Activated CD4-positive, CD25-positive, alpha-beta regulatory T cell treated with anti-CD3 and anti-CD28 coated beads, Interleukin-2, amount 50 U/mL, for 24 hours (primary cell): ENCODE measurements around the gene TSPAN11.
"Not testable (repeated sequence)": the region's sequence is repeated elsewhere in the genome, so short reads cannot be mapped to it uniquely, and the experiment has no call there.

ENCODE experiments used
- ATAC-seq, 2 donors: fragments of 150-1000 bp; cut with Tn5 transposase; one replicate each; pipeline ENCODE4 v1.10.0; 2021; ENCODE audit warnings: mild to moderate bottlenecking in 1 of 2, moderate library complexity in 1 of 2

Gene TSPAN11, protein sequence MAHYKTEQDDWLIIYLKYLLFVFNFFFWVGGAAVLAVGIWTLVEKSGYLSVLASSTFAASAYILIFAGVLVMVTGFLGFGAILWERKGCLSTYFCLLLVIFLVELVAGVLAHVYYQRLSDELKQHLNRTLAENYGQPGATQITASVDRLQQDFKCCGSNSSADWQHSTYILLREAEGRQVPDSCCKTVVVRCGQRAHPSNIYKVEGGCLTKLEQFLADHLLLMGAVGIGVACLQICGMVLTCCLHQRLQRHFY

DNA sequence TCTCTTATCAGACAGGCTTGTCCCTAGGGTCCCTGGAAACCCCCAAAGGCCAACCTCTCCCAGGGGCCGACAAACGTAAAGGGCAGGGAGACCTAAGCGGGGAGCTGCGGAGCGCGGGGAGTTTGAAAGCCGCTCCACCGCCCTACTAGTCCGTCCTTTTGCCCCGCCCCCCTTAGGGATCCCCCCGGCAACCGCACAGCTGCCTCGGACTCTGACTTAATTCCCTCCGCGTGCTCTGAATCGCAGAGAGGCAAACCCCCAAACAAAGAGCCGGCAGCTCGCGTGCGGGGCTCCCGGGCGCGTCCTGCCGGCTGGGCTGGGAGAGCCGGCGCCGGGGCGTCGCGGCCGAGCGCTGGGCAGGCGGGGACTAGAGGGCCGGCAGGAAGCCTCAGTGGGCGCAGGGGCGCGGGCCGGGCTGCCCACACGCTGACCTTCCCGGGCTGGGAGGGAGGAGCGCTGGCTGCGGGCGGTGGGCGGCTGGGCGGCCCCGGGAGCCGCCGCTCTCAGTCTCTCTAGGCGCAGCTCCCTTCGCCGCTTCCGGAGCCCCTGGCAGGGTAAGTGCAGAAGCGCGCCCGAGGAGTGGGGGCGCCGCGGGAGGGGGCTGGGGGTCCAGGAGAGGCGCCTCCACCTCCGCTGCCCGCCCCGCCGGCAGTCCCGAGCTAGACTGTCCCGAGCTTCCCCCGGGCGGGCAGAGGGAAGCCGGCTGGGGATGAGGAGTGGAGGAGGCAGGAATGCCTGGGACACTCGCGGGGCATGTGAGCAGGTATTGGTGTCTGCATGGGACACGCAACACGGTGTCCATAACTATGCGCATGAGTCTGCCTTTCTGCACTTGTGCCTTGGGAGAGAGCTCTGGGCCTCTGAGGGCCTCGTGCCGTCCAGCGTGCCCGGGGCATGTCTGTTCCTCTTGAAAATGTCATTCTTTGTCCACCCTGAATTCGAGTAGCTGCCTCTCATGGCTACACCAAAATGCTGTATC, at the start of gene TSPAN11:
TSS of gene TSPAN11 (plus strand) at position 506 of the 979 bp plus-strand sequence. CDS start 27,244 bp downstream, outside the sequence.
- ATAC-seq, result no peak

DNA sequence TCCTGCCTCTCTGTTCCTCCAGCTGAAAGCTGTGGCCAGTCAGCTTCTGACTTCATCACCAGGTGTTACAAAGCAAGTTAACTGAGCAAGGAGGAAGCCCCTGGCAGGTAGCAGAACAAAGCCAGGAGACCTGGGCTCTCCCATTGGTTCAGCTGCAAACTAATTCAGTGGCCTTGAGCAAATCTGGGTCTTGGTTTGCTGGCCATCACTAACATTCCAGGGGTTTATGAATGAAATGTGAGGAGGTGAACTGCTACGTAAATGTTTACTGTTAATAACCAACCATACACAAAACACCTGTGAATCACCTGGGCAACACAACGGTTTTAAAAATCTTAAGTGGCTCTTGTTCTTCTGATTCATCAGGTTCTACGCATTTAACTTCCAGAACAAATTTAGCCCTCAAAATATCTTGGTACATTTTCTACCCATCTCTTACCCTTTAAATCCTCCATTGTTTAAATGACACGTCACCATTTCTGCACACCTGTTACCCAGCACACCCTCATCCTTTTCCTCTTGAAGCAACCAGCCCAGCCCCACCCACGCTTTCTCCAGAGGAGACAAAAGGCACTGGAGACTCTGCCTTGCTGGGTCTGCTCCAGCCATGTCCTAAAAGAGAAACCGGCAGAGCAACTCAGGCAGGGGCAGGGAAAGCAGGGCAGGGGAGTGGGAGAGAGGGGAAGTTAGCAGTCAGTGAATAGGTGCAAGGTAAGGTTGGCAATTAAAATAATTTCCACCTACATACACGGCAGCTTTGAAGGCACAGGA, 49.3 kb upstream of the TSPAN11 start:
- ATAC-seq, result no peak

DNA sequence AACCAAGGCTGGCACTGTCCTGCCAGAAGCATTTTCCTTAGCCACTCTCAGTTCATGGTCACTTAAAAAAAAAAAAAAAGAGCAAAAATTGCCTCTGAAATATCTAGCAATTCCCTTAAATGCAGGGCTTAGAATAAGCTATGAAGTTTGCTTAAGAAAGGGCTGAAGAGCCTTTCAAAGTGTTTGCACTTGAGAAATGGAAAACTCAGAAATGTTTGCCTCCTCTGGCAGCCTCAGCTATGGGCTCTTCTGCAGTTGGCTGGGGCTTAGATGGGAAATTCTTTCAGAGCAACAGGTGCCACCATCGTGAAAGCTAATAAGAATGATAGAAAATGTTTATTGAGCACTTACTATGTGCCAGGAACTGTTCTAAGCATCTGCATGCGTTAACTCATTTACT, 48.5 kb upstream of the TSPAN11 start:
- ATAC-seq, result no peak

DNA sequence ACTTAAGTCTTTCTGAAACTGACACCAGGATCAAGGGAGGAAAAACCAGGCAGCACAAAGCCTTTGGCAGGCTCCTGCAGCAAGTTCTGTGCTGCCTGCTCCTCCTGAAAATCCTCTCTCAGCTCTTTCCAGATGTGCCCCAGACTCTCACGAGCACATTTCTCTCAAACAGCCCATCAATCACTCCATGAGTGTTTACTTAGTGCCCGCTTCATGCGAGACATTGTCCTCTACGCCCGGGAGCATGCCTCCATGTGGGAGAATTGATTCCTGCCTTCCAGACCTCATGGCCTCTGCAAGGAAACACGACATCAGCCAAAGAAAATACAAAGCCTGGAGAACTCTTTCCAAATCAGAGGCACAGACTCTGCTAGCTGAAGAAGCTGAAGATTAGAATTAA, 46.5 kb upstream of the TSPAN11 start:
- no peak for ATAC-seq

DNA sequence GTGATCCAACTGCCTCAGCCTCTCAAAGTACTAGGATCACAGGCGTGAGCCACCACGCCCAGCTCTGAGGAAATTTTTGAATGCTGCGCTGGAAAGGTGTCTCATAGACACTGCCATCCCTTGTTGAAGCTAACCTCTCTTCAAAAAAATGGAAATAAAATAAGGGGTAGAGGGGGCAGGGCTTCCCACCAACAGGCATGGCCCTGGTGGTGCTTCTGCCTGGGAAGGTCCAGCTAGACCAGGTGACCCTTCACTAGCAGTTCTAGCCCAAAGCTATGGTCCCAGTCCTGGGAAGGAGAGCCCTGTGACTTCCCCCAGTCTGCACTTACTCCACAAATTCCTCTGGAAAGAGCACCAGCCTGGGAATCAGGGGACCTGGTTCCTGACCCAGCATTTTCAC, 45.7 kb upstream of the TSPAN11 start:
- ATAC-seq, result no peak

DNA sequence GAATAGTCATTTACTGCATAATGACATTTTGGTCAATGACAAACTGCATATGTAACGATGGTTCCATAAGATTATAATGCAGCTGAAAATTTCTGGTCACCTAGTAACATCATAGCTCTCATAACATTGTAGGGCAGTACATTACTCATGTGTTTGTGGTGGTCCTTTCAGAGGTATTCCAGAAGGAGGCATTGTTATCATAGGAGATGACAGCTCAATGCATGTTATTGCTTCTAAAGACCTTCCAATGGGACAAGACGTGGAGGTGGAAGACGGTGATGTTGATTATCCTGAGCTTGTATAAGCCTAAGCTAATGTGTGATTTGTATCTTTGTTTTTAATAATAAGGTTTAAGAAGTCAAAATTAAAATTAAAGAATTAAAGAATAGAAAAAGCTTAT, 43.8 kb upstream of the TSPAN11 start:
- no peak for ATAC-seq

DNA sequence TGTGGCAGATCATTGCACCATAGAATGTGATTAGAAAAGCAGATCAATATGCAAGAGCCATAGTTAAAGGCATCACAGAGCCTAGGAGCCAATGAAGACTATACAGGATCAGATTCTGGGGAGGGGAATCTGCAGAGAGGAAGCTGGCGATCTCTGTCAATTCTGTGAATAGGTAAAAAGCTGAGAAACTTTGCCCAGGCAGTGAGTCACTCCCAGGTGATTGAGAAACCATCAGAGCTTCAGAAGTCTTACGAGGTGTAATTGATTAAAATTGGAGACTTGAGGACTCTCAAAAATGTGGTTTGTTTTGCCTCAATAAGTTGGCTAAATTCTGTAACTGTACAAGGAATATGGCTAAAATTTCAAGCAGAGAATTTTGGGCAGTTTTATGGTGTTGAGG, 41.7 kb upstream of the TSPAN11 start:
- ATAC-seq, result no peak

DNA sequence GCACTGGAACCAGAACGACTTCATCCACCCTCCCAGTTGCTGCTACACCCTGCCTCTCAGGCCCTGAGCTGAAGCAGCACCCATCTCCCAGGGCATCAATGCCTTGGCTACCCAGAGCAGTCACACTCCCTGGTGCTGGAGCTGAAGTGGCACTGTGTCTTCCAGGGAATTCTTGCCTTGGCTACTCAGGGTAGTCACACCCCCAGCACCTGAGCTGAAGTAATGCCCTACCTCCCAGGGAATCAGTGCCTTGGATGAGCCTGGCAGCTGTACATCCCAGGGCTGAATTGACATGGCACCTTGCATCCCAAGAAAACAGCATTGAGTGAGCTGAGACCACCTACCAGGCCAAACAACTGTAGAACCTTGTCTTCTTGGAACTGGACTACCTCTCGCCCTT, 41.2 kb upstream of the TSPAN11 start:
- no peak for ATAC-seq

DNA sequence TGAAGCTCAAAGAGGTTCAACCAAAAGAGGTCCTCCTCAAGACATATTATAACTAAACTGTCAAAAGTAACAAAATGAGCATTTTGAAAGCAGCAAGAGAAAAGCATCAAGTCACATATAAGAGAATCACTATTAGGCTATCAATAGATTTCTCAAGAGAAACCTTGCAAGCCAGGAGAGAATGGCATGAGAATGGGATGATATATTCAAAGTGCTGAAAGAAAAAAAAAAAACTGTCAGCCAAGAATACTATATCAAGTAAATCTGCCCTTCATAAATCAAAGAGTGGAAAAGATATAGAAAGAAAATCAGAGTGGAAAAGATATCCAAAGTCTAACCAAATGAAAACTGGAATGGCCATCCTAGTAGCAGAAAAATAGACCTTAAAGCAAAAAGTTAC, 39.3 kb upstream of the TSPAN11 start:
- no peak for ATAC-seq

DNA sequence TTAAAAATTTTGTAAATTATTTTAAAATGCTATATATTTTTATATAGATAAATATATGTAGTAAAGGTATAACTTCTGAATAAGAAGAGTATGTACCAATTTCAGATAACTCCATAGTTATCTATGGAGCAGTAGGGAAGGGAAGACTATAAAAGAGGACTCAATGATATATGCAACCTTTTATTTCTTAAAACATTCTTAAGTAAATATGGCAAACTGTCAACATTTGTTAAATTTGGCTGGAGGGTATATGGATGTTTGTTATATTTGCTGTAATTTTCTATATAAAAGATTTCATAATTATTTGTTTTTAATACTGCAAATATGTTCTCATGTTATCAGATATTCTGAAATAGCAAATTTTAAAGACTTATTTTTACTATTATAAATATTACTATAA, 38.3 kb upstream of the TSPAN11 start:
- ATAC-seq, result no peak

DNA sequence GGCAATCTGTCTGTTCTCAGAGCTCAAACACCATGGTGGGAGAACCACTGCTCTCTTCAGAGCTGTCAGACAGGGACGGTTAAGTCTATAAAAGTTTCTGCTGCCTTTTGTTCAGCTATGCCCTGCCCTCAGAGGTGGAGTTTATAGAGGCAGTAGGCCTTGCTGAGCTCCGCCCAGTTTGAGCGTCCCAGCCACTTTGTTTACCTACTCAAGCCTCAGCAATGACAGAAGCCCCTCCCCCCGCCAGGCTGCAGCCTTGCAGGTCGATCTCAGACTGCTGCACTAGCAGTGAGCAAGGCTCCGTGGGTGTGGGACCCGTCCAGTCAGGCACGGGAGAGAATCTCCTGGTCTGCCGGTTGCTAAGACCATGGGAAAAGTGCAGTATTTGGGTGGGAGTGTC, 32.0 kb upstream of the TSPAN11 start:
- not testable (repeated sequence) for ATAC-seq

DNA sequence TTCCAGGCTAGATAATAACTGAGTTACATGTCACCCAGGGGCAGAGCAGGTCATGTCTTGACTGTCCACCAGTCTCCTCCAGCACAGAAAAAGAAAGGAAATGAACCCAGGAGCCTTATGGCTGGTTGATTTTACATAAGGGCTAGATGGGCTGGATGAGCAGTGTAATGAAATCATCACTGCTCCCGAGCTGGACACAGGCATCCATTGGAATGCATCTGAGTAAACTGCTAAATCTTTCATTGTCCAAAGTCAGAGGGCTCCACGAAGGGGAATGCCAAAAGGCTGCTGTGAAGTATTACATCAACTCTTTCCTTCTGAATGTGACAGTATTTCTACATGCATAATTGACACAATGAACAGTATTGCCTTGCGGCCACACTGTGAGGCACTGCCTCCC, 30.1 kb upstream of the TSPAN11 start:
- no peak for ATAC-seq

DNA sequence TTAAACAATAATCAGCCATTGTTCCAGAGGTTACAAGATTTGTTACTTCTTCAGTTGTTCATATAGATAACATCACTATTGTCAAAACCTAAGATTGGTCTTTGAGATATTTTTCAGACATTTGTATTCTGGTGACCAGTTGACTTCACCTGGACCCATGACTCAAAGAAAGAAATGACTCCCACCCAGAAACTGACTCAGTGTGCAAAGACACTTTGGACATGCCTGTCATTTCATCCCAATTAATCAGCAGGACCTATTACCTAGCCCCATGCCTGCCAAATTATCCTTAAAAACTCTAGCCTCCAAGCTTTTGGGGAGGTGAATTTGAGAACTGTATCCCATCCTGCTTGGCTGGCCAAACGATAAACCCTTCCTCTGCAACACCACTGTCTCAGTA, 27.7 kb upstream of the TSPAN11 start:
- no peak for ATAC-seq

DNA sequence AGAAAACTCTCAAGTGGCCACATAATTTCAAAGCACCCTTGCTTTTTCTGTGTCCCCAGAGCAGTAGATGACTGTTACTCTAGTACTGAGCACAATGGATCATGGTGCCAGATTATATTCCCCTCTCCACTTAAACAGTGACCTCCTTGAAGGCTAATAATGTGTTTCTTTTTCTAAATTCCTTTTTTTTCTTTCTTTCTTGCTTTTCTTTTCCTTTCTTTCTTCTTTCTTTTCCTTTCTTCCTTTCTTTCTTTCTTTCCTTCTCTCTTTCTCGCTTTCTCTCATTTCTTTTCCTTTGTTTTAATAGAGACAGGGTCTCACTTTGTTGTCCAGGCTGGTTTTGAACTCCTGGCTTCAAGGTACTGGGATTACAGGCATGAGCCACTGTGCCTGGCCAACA, 26.2 kb upstream of the TSPAN11 start:
- no peak for ATAC-seq

DNA sequence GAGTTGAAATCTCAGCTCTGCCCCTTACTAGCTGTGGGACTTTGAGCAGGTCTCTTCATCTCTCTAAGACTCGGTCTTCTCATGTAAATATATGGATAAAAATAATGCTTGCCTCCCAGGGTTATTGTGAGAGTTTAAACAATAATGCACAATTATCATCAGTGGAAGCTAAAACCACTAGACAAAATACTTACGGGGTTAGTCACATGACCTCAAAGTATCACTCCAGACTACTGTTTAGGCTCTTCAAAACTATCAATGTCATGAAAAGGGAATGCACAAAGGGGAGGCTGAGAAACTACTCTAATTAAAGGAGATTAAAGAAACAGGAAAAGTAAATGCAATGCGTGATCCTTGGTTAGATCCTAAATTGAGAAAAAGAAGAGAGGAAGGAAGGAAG, 24.5 kb upstream of the TSPAN11 start:
- ATAC-seq, result no peak

DNA sequence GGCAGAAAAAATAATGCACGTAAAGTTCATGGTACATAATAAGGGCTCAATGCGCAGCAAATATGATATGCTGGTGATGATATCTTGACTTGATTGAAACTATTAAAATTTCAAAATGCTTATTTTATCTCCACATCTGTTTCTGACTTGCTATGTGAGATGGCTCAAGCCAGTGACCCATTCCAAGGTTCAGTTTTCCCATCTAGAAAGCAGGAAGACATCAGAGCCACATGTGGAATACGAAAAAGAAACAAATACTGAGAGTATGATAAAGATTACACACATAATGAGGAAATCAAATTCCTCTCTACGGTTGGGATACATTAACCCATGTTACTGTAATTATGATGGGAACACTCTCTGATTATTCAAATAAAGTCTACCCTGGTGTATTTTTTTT, 24.0 kb upstream of the TSPAN11 start:
- no peak for ATAC-seq

DNA sequence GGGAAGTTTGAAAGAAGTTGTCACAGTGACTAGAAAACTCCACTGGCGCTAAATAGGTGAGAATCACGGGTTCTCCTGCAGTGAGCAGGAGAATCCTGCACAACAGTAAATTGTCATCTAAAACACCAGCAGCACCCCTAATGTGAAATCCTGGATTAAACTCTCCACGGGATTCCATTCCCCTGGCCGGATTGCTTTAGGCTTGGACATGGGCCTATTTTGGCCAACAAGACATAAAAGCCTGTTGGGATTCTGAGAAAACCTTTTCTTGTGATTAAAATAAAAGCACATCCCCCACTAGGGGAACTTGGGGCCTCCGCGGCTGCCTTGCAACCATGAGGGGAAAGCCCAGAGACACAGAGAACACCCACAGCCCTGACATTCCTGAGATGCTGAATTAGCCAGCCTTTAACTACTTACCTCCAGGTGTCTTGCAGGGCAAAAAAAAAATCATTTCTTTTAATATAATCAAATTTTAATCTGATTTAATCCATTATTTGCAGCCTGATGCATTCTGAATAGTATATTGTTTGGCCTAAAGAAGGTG, 21.0 kb upstream of the TSPAN11 start:
- ATAC-seq, result no peak

DNA sequence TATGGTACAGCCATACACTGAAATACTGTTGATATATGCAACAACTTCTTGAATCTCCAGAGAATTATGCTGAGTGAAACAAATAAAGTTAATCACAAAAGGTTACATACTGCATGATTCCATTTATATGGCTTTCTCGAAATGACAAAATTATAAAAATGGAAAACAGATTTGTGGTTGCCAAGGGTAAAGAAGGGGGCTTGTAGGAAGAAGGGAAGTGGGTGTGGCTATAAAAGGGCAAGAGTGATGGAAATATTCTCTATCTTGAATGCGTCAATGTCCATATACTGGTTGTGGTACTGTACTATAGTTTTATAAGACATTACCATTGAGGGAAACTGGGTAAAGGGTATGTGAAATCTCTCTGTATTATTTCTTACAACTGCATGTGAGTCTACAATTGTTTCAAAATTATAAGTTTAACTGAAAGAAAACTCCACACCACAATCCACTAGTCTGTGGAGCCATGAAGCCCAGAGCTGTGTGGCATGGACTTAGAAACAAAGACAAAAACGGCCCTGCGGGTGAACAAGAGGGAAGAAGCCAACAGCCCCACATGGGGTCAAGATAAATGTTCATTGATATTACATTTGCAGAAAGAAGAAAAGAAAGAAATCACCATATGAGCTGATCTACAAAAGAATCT, 18.3 kb upstream of the TSPAN11 start:
- no peak for ATAC-seq

DNA sequence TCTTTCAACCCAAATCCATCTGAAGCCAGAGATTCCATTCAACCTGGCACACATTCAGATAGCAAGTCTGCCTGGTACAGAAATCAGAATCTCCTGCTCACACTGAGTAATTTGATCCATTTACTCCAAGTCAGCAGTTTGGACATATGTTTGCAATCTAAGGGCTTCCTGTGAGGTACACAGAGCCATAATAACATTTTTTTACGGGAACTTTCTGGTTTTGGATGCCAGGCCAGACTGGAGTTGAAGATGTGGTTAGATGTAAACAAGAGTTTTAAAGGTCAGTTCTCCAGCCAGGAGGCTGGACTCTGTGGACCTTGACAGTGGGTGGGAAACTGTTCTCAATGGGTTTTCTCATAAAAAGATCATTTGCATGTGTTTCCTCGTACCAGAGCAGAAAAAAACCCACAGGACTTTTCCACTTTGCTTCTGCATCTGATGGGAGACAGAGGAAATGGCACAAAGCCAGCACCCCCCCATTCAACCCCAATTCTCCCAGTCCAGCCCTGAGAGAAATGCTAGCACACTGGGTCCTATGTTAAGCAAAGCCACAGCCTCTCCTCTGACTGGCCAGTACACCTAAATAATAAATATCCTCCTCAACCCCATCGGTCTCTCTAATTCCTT, 17.7 kb upstream of the TSPAN11 start:
- no peak for ATAC-seq

DNA sequence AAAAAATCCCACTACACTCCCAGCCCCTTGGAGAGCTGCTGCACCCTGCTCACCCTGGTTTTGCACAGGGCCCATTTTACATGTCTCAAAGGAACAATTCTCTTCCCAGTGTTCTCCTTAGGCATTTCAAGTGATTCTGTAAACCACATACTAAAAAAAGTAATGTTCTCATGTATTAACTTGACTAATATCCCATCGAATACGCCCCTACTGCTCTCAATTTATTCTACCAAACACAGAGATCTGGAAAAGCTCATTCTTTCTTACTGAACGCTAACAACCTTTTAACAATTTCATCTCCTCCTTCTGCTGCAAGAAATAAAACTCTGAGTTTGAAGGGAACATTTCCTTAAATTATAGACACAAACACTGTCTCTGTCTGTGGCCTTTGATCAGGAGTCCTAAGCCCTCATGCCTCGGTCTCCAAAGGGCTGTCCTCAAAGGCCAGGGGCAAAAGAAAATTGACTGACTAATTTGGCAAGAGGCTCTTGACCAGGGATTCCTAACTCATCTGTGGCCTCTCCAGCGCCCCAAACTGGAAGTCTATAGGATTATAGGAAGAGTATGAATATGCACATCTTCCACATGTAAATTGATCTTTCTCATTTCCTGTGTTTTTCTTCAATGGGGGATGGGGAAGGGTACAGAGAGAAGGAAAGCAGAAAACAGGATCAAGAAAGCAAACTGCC, 17.1 kb upstream of the TSPAN11 start:
- no peak for ATAC-seq

DNA sequence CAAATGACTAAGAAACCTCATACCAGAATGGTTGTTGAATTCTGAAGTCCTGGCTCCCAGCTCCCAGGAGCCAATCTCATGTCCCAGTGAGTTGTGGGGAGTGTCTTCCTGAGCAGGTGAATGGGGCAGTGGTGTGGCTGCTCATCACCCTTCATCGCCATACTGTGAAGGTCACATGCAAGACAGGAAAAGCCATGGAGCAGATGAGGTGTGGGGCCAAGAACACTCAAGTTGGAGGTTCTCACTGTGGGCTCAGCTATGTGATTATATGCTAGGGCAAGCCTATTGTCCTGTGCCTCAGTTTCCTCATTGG, 16.6 kb upstream of the TSPAN11 start:
- no peak for ATAC-seq

DNA sequence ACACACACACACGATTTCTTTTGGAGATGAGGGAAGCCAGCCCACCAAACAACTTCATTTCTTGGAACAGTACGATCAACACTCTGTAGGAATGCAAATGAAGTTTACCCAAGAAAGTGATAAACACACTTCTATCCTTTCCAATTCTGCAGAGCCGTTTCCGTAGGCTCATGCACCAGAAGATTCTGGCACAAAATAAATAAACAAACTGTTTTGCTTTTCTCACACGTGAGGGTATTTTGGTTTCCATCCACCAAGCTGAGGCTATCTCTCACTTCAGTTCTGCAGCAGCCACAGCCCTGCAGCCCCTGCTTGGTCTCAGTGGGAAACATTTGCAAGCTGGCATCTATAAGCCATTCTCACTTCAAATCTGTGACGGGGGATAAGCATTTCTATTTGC, 15.3 kb upstream of the TSPAN11 start:
- ATAC-seq, result no peak
